ENCODE results near the gene ADAMTS16. TPM values are rescaled to one million over a fixed set of nuclear protein-coding genes. Genes with fewer than 3 reads are reported as not detected.

Gene ADAMTS16
- polyA plus RNA-seq, 3 donors: not detected

GRCh38 chr5:5364932-5365331 is 224.8 kb downstream of the ADAMTS16 start:
- Histone ChIP-seq H3K36me3 (replicated peaks in 1 of 2; ENCODE audit: control insufficient read depth in 1 of 2, insufficient read depth in 2 of 2, low read length in 2 of 2) (no peaks in the 10 kb centered on the region), H4K20me1 (ENCODE audit: insufficient read depth, low read length) (no peaks in the 10 kb centered on the region), H3K79me2 (ENCODE audit: insufficient read depth, low read length) (no peaks in the 10 kb centered on the region), H3K4me3 (replicated peaks in 1 of 3; ENCODE audit: low read depth in 2 of 3, low read length in 3 of 3) (no peak overlapping the region), H3K9me3 (replicated peaks in 1 of 2; ENCODE audit: control insufficient read depth in 1 of 2, insufficient read depth in 1 of 2, low read length in 2 of 2) (peaks cover 3 to 33% of the 10 kb centered on the region in 2 donors), H3K4me1 (ENCODE audit: control insufficient read depth in 1 of 2, insufficient read depth in 2 of 2, low read length in 2 of 2) (no peaks in the 10 kb centered on the region), H3K4me2 (replicated peaks; ENCODE audit: extremely low read depth, low read length, poor library complexity, severe bottlenecking) (no peak overlapping the region), H3K27me3 (ENCODE audit: control insufficient read depth in 2 of 2, insufficient read depth in 2 of 2, low read length in 2 of 2) (no peaks in the 10 kb centered on the region), H3K9ac (ENCODE audit: insufficient read depth, low read length, poor library complexity, severe bottlenecking) (no peak overlapping the region), H3K27ac (ENCODE audit: low read depth in 1 of 2, low read length in 2 of 2) (no peak overlapping the region), H2AFZ (ENCODE audit: insufficient read depth, low read depth, low read length, poor library complexity, severe bottlenecking) (no peak overlapping the region)
- Mint-ChIP-seq H3K4me3 (no peak overlapping the region), H3K9me3 (peaks cover 9 to 29% (median 11%) of the 10 kb centered on the region in 7 donors), H3K27me3 (ENCODE audit: low read depth in 3 of 3) (peaks cover 0 to 3% (median 2%) of the 10 kb centered on the region in 3 donors), H3K4me1 (no peaks in the 10 kb centered on the region), H3K27ac (no peak overlapping the region), H3K36me3 (no peaks in the 10 kb centered on the region)
- no peak for TF ChIP-seq CTCF (IDR thresholded peaks at IDR 0.05)
- WGBS (ENCODE audit: insufficient coverage): 91% methylated on average over 6 of the region's 7 CpGs
- DNase-seq: no peak
- intact Hi-C loops (cut with micrococcal nuclease): no loop called here

- H3K27ac ChIP-seq (ENCODE audit: low read depth in 1 of 2, low read length in 2 of 2): no peak overlapping the region
- no peaks in the 10 kb centered on the region for H3K27me3 ChIP-seq (ENCODE audit: control insufficient read depth in 2 of 2, insufficient read depth in 2 of 2, low read length in 2 of 2)
- H3K27me3 Mint-ChIP-seq (ENCODE audit: low read depth in 3 of 3): peaks cover 0 to 3% (median 0%) of the 10 kb centered on the region in 3 donors
- H3K79me2 ChIP-seq (ENCODE audit: insufficient read depth, low read length): no peaks in the 10 kb centered on the region
- DNase-seq: no peak
- no peaks in the 10 kb centered on the region for H4K20me1 ChIP-seq (ENCODE audit: insufficient read depth, low read length)
- no peaks in the 10 kb centered on the region for H3K36me3 ChIP-seq (replicated peaks in 1 of 2; ENCODE audit: control insufficient read depth in 1 of 2, insufficient read depth in 2 of 2, low read length in 2 of 2)
- H3K4me1 Mint-ChIP-seq: no peaks in the 10 kb centered on the region
- intact Hi-C loops (cut with micrococcal nuclease): no loop called here
- H3K9me3 Mint-ChIP-seq: peaks cover 8 to 31% (median 14%) of the 10 kb centered on the region in 7 donors
- no peak for TF ChIP-seq CTCF (IDR thresholded peaks at IDR 0.05)
- H3K4me3 ChIP-seq (replicated peaks in 1 of 3; ENCODE audit: low read depth in 2 of 3, low read length in 3 of 3): no peak overlapping the region
- WGBS (ENCODE audit: insufficient coverage): no CpG with 5 or more reads among the region's 1 CpG
- H3K27ac Mint-ChIP-seq: no peak overlapping the region
- peaks cover 0 to 29% of the 10 kb centered on the region in 2 donors for H3K9me3 ChIP-seq (replicated peaks in 1 of 2; ENCODE audit: control insufficient read depth in 1 of 2, insufficient read depth in 1 of 2, low read length in 2 of 2)
- H3K4me2 ChIP-seq (replicated peaks; ENCODE audit: extremely low read depth, low read length, poor library complexity, severe bottlenecking): no peak overlapping the region
- H3K4me1 ChIP-seq (ENCODE audit: control insufficient read depth in 1 of 2, insufficient read depth in 2 of 2, low read length in 2 of 2): no peaks in the 10 kb centered on the region
- H3K4me3 Mint-ChIP-seq: no peak overlapping the region
- no peaks in the 10 kb centered on the region for H3K36me3 Mint-ChIP-seq
- no peak overlapping the region for H3K9ac ChIP-seq (ENCODE audit: insufficient read depth, low read length, poor library complexity, severe bottlenecking)
- no peak overlapping the region for H2AFZ ChIP-seq (ENCODE audit: insufficient read depth, low read depth, low read length, poor library complexity, severe bottlenecking)
Observed at GRCh38 chr5:5367739-5368138, 227.6 kb downstream of the ADAMTS16 start.
